OCI-M2 (cell line): ENCODE data around the gene SCGB1C1.
"Not testable (repeated sequence)": the region's sequence is repeated elsewhere in the genome, so short reads cannot be mapped to it uniquely, and the experiment has no call there.

Experiments used
- DNase-seq: peaks from one replicate; lab custom pipeline; 2025; ENCODE audit not compliant: unreplicated experiment; lab: John Stamatoyannopoulos, UW

SCGB1C1 gene

DNA sequence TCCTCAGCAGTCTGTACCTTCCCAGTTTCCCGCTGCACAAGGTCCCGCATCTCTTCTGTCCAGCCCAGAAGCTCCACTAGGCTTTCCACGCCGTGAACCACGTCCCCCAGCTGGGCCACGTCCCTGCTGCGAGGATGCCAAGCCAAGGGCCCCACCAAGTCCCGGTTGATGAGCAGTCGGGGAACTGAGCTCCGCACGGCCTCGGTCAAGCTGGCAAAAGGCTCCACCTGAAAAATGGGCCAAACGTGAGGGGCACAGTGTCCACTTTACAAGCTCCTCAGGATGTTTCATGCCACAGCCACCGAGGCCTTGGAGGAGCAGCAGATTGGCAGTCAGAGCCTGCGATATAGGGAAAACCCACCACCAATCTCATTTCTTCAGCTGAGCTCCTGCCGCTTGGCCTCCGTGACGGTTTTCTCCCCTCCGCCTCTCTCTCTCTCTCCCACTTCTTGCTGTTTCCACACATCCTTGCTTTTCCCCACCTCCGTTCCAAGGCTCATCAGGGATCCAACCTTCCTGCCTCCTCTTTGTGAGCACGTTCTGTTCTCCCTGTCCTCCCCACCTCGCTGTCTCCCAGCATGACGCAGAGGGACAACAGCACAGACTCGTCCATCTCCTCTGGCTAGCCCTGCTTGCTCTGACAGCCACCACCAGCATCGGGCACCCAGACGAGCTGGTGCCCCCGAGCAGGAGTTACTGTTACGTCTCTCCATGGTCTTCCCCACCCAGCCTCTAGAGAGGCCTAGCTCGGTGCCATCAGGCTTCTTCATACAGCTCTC lies 26.1 kb downstream of the SCGB1C1 start:
- no peak for DNase-seq

- not testable (repeated sequence) for DNase-seq
These were observed 27.9 kb downstream of the SCGB1C1 start for GRCh38 chr11:220641-221215.

DNA sequence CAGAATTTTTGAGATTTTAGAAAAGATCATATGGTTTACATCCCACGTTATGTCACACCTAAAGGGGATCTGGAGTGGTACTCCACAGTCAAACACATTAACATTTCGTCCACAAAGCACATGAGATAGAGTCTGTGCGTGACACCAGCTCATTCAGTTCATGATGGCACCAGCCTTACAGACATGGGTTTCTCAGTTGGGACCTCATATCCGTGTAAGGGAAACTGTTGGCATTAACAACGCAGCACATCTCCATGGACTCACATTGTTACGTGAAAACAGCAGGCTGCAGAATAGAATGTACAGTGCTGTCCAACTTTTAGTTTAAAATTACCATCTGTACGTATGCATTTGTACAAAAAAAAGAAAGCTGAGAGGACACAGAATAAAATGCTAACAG lies 28.7 kb downstream of the SCGB1C1 start:
- no peak for DNase-seq

- no peak for DNase-seq
These were observed 29.3 kb downstream of the SCGB1C1 start for GRCh38 chr11:221998-222789.

- no peak for DNase-seq
These were observed 30.3 kb downstream of the SCGB1C1 start for GRCh38 chr11:223026-223789.

DNA sequence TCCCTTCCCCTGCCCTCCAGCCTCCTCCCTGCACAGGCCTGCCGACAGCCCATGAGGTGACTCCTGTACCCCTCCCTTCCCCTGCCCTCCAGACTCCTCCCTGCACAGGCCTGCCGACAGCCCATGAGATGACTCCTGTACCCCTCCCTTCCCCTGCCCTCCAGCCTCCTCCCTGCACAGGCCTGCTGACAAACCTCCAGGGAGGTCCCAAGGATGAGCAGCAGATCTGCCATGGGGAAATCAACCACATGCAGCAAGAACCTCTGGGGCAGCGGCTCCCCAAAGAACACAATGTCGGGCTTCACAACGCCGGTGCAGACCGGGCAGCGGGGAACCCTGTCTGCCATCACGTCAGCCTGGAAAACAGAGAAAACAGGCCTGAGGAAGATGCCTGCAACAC lies 31.0 kb downstream of the SCGB1C1 start:
- no peak for DNase-seq

GRCh38 chr11:224424-224823 lies 31.5 kb downstream of the SCGB1C1 start:
- DNase-seq = no peak

DNA sequence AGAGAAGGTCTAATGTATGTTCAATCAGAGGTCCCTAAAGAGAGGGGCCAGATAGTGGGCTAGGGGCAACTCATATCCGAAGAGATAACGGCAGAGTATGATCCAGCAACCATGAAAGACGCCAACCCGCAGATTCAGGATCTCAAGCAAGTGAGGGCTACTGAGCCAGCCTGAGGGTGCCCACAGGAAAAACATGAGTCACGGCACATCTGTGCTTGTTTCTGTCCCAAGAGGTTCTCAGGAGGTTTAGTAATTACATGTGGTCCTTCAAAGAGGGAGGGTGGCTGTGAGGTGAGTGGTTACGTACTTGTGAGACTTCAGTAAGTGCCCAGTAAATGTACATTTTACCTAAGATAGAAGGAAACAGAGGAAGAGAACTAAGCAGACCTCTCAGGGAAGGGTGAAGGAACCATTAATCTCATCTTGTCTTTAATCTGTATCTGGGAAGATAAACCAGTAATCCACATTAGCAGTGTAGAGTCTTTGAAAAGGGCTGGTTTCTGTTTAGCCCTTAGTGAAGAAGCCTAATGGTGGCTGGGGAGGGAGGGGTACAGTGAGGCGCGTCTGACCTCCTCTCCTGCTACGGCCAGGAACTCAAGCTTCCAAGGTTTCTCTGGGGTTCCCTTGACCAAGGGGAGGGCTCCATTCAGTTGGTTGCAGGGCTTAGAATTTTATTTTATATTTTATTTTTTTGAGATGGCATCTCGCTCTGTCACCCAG lies 33.0 kb downstream of the SCGB1C1 start:
- no peak for DNase-seq

GRCh38 chr11:227824-228379 lies 35.0 kb downstream of the SCGB1C1 start:
- DNase-seq = no peak

DNA sequence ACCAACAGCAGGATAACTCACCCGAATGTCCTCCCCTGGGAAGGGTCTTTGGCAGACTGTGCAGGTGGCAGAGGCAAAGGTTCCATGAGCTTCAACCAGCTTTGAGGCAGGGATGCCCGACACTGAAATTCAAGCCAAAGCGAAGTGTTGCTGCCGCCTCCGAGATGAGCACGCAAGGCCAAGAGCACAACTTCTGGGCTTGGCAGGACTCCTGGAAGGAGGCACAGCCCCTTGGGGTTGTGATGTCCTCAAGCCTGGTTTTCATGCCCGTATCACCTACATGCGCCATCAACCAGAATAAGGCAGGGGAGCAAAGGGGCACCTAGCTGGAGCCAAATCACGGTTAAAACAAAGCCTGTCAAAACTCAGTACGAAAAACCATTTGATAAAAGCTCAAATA lies 37.6 kb downstream of the SCGB1C1 start:
- no peak for DNase-seq

DNA sequence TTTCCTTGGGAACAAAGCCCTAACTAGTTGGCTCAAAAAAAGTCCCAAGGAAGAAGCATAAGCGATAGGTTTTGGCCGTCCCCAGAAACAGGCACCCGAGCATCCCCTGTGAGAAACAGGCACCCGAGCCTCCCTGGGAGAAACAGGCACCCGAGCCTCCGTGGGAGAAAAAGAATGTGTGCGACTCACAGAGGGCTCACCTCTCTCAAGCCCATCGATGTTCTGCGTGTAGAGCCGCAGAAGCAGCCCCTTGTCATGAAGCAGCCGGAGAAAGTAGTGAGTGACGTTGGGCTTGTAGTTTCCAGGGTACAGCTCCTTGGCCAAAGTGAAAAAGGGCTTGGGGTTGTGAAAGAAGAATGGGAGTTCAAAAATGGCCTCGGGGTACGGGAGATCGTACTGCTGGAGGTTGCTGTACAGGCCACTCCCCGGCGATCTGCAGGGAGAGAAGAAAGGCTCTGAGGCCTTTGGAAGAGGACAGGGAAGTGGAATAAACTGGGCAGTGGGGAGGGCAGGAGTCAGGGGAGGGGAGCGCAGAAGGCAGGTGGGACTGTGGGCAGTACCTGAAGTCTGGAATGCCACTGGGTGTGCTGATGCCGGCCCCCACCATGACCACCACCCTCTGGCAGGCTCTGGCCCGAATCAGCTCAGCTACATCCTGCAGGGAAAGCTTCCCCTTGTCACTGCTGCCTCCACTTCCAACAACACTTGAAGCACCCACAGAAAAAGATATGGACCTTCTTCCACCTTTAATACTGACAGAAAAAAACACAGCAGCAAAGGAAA lies 40.1 kb downstream of the SCGB1C1 start:
- DNase-seq = no peak

GRCh38 chr11:235180-235579 lies 42.3 kb downstream of the SCGB1C1 start:
- DNase-seq = no peak

DNA sequence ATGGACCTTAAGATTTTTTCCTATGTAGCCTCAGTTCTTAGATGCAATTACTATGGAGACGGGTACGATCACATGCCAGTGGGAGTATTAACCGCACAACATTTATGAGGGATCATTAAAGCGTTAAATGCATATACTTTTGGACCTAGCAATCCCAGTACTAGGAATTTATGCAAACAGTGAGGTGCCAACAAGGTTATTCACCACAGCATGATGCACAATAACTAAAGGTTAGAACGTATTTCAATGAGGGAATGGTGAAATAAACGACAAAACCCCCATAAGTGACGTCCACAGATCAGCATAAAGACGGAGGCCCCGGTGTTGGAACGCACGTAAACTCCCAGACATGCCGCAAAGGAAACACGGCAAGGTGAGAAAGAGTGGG lies 42.7 kb downstream of the SCGB1C1 start:
- no peak for DNase-seq

DNA sequence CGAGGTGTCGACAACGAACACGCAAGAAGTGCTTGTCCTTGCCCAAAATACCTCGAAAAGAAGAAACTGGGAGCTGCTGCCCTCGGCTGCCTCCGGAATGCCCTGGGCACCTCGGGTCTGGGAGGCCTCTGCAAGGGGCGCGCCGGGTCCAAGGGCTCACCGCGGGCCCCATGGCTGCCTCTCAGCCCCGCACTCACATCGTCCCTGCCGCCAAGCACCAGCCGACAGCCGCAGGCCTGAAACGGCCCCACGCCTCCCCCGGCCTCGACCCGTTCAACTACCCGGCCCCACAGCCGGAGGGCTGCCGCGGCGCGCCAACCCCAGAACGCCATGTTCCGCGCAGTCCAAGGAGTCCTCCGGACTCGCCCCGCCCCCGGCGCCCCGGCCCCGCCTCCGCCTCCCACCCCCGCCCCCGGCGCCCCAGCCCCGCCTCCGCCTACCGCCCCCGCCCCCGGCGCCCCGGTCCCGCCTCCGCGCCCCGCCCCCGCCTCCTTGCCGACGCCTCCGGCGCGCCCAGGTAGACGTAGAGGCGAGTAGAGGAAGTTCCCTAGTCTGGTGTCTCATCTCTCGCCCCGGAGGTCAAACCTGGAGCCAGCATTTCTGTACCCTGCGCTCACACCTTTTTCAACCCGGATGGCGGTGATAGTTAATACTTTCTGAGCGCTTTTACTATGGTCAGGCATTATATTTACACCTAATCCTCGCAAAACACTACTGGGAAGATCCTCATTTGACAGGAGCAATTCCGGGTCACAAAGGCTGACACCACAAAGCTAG lies 43.3 kb downstream of the SCGB1C1 start, which contains the start of gene SIRT3:
Gene SIRT3, minus strand, starts transcription at position 346 of the 777 bp plus-strand sequence. Its CDS starts 14 bp downstream, at position 332.
- no peak for DNase-seq

GRCh38 chr11:236774-237767 lies 44.2 kb downstream of the SCGB1C1 start, which contains the start of gene PSMD13:
Gene PSMD13 (plus strand): TSS chr11:236976. CDS start chr11:237050, 74 bp downstream.
- DNase-seq = peak; percentile 24

- DNase-seq = not testable (repeated sequence)
These were observed 45.5 kb downstream of the SCGB1C1 start for GRCh38 chr11:238346-238745.

GRCh38 chr11:240315-240714 lies 47.4 kb downstream of the SCGB1C1 start:
- no peak for DNase-seq
